ENCODE measurements around the gene FMO1.
"Not testable (repeated sequence)": the region's sequence is repeated elsewhere in the genome, so short reads cannot be mapped to it uniquely, and the experiment has no call there.

The FMO1 gene

DNA sequence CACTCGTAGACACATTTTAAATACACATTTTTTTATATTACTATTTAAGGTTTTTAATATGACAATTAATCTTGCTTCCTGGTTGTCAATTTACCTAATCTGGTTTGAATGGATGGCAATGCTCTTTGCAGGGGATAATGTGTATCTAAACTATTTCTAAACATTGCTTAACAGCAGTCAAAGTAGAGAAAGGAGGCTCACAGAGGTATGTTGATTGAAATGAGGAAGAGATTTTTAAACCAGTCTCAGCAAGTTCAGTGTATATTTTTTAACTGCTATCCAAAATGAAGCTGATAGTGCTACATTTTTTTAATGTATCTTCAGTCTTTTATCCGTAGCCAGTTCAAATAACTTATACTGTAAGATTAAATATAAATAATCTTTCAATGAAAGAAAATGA, 17.4 kb downstream of the FMO1 start:
- no peak for DNase-seq
- in situ Hi-C loops (cut with HindIII; ENCODE audit: low pct_ligation_motif_present, low pct_unique_long_range_greater_than_20kb, low sequenced_read_pairs), result no loop called here

GRCh38 chr1:171266930-171267329, 18.6 kb downstream of the FMO1 start:
- DNase-seq, result no peak
- in situ Hi-C loops (cut with HindIII; ENCODE audit: low pct_ligation_motif_present, low pct_unique_long_range_greater_than_20kb, low sequenced_read_pairs), result no loop called here

- no peak for DNase-seq
- in situ Hi-C loops (cut with HindIII; ENCODE audit: low pct_ligation_motif_present, low pct_unique_long_range_greater_than_20kb, low sequenced_read_pairs), result no loop called here
These were observed 19.1 kb downstream of the FMO1 start for GRCh38 chr1:171267391-171267790.

DNA sequence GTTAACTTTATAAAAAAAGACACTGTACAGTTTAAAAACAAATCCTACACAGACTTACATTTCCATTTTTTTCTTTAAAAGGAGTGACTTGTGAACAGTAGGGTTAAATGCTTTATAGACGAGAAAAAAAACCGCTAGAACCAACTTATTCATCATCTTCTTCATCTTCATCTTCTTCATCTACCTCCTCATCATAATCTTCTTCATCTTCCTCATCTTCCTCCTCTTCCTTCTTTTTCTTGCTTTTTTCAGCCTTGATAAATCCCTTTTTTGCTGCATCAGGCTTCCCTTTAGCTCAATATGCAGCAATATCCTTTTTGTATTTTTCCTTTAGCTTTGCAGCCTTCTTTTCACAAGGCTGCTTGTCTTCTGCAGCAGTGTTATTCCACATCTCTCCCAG, 22.5 kb downstream of the FMO1 start:
- DNase-seq, result no peak
- in situ Hi-C loops (cut with HindIII; ENCODE audit: low pct_ligation_motif_present, low pct_unique_long_range_greater_than_20kb, low sequenced_read_pairs), result no loop called here

DNA sequence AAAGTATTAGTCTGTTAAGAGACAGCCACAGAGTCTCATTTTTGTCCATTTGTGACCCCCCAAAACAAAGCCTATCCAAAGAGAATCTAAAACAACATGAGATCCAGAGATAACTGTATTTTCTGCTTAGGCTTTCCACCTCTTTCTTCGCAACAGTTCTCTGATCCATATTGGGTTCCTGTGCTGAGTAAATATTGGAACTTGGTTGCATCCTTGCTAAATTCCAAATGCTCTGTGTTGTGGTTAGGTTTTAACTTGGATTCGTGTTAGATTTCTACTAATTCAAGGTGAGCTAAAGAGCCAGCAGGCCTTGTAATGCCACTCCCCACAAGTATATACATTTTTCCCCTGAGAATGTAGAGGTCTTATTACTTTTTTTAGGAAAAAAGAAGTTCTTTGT, 29.2 kb downstream of the FMO1 start:
- in situ Hi-C loops (cut with HindIII; ENCODE audit: low pct_ligation_motif_present, low pct_unique_long_range_greater_than_20kb, low sequenced_read_pairs), result no loop called here
- DNase-seq, result no peak

GRCh38 chr1:171279234-171279633, 30.9 kb downstream of the FMO1 start:
- no peak for DNase-seq
- in situ Hi-C loops (cut with HindIII; ENCODE audit: low pct_ligation_motif_present, low pct_unique_long_range_greater_than_20kb, low sequenced_read_pairs), result no loop called here

DNA sequence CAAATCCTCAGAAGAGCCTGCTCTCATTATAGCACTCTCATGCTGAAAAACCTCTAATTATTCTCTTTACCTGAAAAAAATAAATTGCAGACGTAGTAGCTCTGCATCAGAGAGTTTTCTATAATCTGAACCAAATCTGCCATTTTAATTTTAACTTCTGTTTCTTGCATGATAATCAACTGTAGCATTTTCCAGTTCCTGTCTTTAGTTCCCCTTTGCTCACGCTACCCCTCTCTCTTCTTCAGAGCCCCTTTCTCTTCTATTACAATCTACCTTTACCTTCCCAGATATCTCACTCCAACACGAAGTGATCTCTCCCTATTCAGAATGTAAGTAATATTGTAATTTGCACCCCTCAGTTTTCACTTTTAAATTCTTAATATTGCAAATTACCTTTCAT, 31.4 kb downstream of the FMO1 start:
- DNase-seq, result no peak

DNA sequence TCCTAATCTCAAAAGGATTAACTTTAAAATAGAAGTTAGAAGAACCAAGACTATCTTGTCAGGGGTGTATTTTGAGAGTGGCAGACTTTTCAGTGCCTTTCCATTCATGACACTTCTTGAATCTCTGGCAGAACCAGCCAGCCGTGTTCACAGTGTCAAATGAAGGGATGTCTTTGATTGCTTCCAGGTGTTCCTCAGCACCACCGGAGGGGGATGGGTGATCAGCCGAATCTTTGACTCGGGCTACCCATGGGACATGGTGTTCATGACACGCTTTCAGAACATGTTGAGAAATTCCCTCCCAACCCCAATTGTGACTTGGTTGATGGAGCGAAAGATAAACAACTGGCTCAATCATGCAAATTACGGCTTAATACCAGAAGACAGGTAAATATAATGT, 32.3 kb downstream of the FMO1 start:
- in situ Hi-C loops (cut with HindIII; ENCODE audit: low pct_ligation_motif_present, low pct_unique_long_range_greater_than_20kb, low sequenced_read_pairs), result no loop called here
- DNase-seq, result no peak

More for the DNA sequence above, 31.4 kb downstream of the FMO1 start:
- in situ Hi-C loops (cut with HindIII; ENCODE audit: low pct_ligation_motif_present, low pct_unique_long_range_greater_than_20kb, low sequenced_read_pairs), result no loop called here

- peak; percentile 22 for DNase-seq
- in situ Hi-C loops (cut with HindIII; ENCODE audit: low pct_ligation_motif_present, low pct_unique_long_range_greater_than_20kb, low sequenced_read_pairs), result no loop called here
These were observed 37.9 kb downstream of the FMO1 start for GRCh38 chr1:171286032-171286705.

DNA sequence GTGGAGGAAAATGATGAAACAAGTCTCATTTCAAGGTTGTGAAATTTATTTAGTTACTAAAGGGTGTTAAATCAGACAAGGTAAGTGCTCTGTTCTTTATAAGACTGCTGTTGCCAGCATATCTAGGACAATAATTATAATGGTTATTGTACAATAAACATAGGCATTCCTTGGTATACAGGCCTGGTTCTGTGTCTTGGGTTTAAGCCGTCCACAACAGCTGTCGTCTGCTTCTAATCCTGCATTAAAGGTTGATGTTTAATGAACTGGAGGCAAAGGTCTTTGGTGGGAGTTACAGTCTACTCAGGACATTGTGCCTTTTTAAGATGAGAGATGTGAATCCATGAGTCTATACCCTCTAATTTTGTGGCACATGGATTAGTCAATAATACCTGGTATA, 42.3 kb downstream of the FMO1 start:
- DNase-seq, result no peak
- in situ Hi-C loops (cut with HindIII; ENCODE audit: low pct_ligation_motif_present, low pct_unique_long_range_greater_than_20kb, low sequenced_read_pairs), result no loop called here

DNA sequence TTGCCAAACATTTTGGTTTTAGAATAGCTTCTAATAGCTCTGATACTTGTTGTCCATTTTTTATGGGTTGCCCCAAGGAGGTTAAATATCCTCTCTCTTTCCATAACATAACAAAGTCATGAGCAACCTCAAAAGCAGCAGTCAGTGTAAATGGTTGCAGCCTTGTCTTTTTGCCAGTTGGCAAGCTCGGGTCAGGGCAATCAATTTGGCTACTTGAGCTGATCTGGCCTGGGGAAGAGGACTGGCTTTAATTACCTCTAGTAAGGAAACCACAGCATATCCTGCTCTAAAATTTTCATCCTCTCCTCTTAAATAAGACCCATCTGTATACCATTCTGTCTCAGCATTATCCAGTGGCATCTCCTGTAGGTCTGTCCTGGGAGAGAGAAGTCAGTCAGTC, 44.5 kb downstream of the FMO1 start:
- DNase-seq, result no peak
- in situ Hi-C loops (cut with HindIII; ENCODE audit: low pct_ligation_motif_present, low pct_unique_long_range_greater_than_20kb, low sequenced_read_pairs), result no loop called here

DNA sequence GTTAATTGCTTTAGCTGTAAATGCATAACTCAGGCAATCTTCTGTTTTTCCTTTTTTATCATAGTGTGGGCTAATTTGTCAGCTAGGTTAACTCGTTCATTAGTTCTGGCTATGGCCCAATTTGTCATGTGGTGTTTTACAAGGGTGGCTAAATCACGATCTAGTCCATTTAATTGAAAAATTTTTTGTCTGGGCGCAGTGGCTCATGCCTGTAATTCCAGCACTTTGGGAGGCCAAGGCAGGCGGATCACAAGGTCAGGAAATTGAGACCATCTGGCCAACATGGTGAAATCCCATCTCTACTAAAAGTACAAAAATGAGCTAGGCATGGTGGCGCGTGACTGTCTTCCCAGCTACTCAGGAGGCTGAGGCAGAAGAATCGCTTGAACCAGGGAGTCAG, 47.1 kb downstream of the FMO1 start:
- DNase-seq; in situ Hi-C loops (cut with HindIII; ENCODE audit: low pct_ligation_motif_present, low pct_unique_long_range_greater_than_20kb, low sequenced_read_pairs): not testable (repeated sequence)

GRCh38 chr1:171295821-171296220, 47.5 kb downstream of the FMO1 start:
- no peak for DNase-seq
- in situ Hi-C loops (cut with HindIII; ENCODE audit: low pct_ligation_motif_present, low pct_unique_long_range_greater_than_20kb, low sequenced_read_pairs), result no loop called here

GRCh38 chr1:171296897-171297296, 48.6 kb downstream of the FMO1 start:
- in situ Hi-C loops (cut with HindIII; ENCODE audit: low pct_ligation_motif_present, low pct_unique_long_range_greater_than_20kb, low sequenced_read_pairs), result no loop called here
- DNase-seq, result no peak

DNA sequence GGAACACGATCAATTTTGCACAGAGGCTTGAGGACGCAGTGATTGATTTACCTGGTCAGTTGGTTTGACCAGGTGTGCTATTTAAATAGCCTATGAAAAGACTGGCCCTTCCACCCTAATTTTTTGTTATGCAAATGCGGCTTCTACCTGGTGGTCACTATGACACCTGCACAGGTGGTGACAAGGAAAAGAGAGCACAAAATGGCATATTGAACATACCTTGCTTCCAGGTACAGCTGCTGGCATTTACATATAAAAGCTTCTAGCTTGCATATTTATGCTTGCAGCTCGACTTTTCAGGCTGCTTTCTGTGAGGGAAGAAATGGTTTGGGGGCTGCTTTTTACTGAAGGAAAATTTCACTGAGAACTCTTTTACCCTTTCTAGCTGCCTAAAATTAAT, 50.4 kb downstream of the FMO1 start:
- in situ Hi-C loops (cut with HindIII; ENCODE audit: low pct_ligation_motif_present, low pct_unique_long_range_greater_than_20kb, low sequenced_read_pairs), result no loop called here
- no peak for DNase-seq

GRCh38 chr1:171299342-171299741, 51.0 kb downstream of the FMO1 start:
- no peak for DNase-seq
- in situ Hi-C loops (cut with HindIII; ENCODE audit: low pct_ligation_motif_present, low pct_unique_long_range_greater_than_20kb, low sequenced_read_pairs), result no loop called here

DNA sequence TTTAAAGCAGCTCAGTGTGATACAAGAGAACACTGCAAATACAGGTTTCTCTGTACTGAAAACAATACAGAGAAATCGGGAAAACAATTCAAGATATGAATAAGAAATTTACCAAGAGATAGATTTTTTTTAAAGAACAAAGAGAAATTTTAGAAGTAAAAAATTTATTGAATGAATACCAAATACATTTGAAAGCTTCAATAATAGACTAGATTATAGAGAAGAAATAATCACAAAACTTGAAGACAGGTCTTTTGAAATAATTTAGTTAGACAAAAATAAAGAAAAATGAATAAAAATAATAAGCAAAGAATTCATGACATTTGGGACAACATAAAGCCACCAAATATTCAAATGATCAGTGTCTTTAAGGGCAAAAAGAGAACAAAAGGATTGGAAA, 52.1 kb downstream of the FMO1 start:
- no peak for DNase-seq
- in situ Hi-C loops (cut with HindIII; ENCODE audit: low pct_ligation_motif_present, low pct_unique_long_range_greater_than_20kb, low sequenced_read_pairs), result no loop called here

DNA sequence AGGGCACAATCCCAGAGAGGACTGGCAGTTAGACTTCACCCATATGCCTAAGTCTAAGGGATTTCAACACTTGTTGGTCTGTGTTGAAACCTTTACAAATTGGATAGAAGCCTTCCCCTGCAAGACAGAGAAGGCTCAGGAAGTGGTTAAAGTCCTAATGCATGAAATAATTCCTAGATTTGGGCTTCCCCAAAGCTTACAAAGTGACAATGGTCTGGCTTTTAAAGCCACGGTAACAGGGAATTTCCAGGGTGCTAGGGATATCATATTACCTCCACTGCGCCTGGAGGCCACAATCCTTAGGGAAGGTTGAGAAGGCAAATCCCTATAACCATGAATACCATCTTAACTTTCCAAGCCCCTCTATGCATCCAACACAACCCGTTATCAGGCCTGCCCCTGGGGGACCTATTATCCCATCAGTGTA, 62.4 kb downstream of the FMO1 start:
- in situ Hi-C loops (cut with HindIII; ENCODE audit: low pct_ligation_motif_present, low pct_unique_long_range_greater_than_20kb, low sequenced_read_pairs), result no loop called here
- DNase-seq, result no peak

DNA sequence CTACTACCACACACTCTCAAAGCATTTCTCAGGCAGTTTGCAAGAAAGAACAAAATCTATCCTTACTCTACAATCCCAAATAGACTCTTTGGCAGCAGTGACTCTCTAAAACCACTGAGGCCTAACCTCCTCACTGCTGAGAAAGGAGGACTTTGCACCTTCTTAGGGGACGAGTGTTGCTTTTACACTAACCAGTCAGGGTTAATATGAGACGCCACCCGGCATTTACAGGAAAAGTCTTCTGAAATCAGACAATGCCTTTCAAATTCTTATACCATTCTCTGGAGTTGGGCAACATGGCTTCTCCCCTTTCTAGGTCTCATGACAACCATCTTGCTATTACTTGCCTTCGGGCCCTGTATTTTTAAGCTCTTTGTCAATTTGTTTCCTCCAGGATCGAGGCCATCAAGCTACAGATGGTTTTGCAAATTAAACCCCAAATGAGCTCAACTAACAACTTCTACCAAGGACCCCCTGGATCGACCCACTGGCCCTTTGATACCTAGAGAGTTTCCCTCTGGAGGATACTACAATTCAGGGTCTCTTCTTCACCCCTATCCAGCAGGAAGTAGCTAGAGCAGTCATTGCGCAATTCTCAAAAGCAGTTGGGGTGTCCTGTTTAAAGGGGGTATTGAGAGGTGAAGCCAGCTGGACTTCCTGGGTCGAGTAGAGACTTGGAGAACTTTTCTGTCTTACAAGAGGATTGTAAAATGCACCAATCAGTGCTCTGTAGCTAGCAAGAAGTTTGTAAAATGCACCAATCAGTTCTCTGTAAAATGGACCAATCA, 63.7 kb downstream of the FMO1 start:
- in situ Hi-C loops (cut with HindIII; ENCODE audit: low pct_ligation_motif_present, low pct_unique_long_range_greater_than_20kb, low sequenced_read_pairs), result no loop called here
- DNase-seq, result no peak

DNA sequence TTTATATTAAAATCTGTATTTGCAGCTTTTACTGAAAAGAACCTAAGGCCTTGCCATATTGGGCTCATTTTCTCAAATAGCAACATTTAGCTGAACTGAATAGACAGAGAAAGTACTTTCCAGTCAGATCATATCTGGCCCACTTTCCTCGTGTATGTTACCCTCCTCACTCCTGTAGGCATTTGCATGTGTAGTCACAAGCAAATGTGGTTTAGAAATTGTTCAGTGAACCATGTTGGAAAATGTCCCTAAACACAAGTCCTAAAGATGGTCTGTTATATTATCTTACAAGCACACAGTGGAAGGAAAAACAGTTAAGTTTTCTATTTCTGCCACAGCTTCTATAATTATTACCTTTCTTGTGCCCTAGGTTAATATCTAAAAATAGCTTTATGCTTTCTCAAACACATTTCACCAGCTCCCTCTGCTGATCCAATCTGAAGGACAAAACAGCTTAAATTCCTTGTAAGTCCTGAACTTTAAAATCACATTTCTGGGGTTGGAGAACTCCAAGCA, 65.1 kb downstream of the FMO1 start:
- in situ Hi-C loops (cut with HindIII; ENCODE audit: low pct_ligation_motif_present, low pct_unique_long_range_greater_than_20kb, low sequenced_read_pairs), result no loop called here

More for the DNA sequence above, 65.1 kb downstream of the FMO1 start:
- DNase-seq, result no peak

Data from ACHN (cell line).